Thymus (tissue), 11 donors: ENCODE data around the gene USP24. TPM values are rescaled to one million over a fixed set of nuclear protein-coding genes. Genes with fewer than 3 reads are reported as not detected.

Experiments used
- DNase-seq, 9 donors: peaks; one replicate each; pipeline ENCODE4 v3.0.0-alpha.2; 2013; ENCODE audit warnings: low spot score in 9 of 9, low read depth in 6 of 9, missing footprints in 1 of 9
- H3K27ac ChIP-seq, 2 donors: one replicate each; pipeline ENCODE4 v1.5.1; 2013; ENCODE audit warnings: control low read depth in 1 of 2, low read depth in 1 of 2, low read length in 1 of 2, mild to moderate bottlenecking in 1 of 2, moderate library complexity in 1 of 2
- H3K27me3 ChIP-seq, 2 donors: one replicate each; pipeline ENCODE4 v1.5.1; 2013; ENCODE audit warnings: low read length in 1 of 2; ENCODE audit not compliant: control insufficient read depth in 2 of 2, insufficient read depth in 1 of 2
- H3K36me3 ChIP-seq, 2 donors: one replicate each; pipeline ENCODE4 v1.5.1; 2013; ENCODE audit warnings: low read length in 1 of 2, mild to moderate bottlenecking in 1 of 2, moderate library complexity in 1 of 2; ENCODE audit not compliant: control insufficient read depth in 2 of 2, insufficient read depth in 2 of 2
- H3K4me1 ChIP-seq, 2 donors: one replicate each; pipeline ENCODE4 v1.5.1; 2013; ENCODE audit warnings: low read length in 2 of 2; ENCODE audit not compliant: control insufficient read depth in 2 of 2, insufficient read depth in 2 of 2
- H3K4me3 ChIP-seq, 2 donors: one replicate each; pipeline ENCODE4 v1.5.1; 2013; ENCODE audit warnings: low read length in 2 of 2, control low read depth in 1 of 2, mild to moderate bottlenecking in 1 of 2
- H3K9me3 ChIP-seq, 2 donors: one replicate each; pipeline ENCODE4 v1.5.1; 2013; ENCODE audit warnings: low read length in 1 of 2, mild to moderate bottlenecking in 1 of 2; ENCODE audit not compliant: control insufficient read depth in 2 of 2, insufficient read depth in 1 of 2
- WGBS: extraction: QIAGEN DNeasy Blood & Tissue Kit; methylation state at CpG from one replicate; pipeline ENCODE4 v1.1.7; 2013; 5-methylcytosine and 5-hydroxymethylcytosine counted together
- polyA plus RNA-seq: library from polyadenylated mRNA; stranded (reverse); fragments of 200-250 nt; gene quantifications from one replicate; pipeline ENCODE4 v1.2.3, GENCODE V29; 2013
- total RNA-seq: library from RNA; stranded (reverse); fragments of 120-200 nt; gene quantifications from one replicate; pipeline ENCODE4 v1.2.4, GENCODE V29; 2013
- donor health status: healthy.

USP24 gene
- total and polyA plus RNA-seq, 2 donors, result 17.7 to 34.4 TPM

GRCh38 chr1:55069280-55069679 lies 145.9 kb downstream of the USP24 start:
- H3K27me3 ChIP-seq, result no peaks in the 10 kb centered on the region
- H3K9me3 ChIP-seq, result no peaks in the 10 kb centered on the region
- H3K4me1 ChIP-seq, result peaks cover 0 to 12% of the 10 kb centered on the region in 2 donors
- no peak for DNase-seq
- peaks cover 56 to 71% of the 10 kb centered on the region in 2 donors for H3K36me3 ChIP-seq
- 98% methylated on average over 7 of the region's 7 CpGs for WGBS
- H3K27ac ChIP-seq, result no peak overlapping the region
- no peak overlapping the region for H3K4me3 ChIP-seq

- Histone ChIP-seq H3K27me3 (no peaks in the 10 kb centered on the region), H3K4me1 (peaks cover 0 to 12% of the 10 kb centered on the region in 2 donors), H3K4me3 (no peak overlapping the region), H3K27ac (no peak overlapping the region), H3K9me3 (no peaks in the 10 kb centered on the region), H3K36me3 (peaks cover 55 to 66% of the 10 kb centered on the region in 2 donors)
- WGBS, result 98% methylated on average over 9 of the region's 9 CpGs
- no peak for DNase-seq
Measured at GRCh38 chr1:55068638-55069037, 146.5 kb downstream of the USP24 start.

GRCh38 chr1:55067914-55068313 lies 147.2 kb downstream of the USP24 start:
- no peak for DNase-seq
- 93% methylated on average over 1 of the region's 1 CpG for WGBS
- H3K27me3 ChIP-seq, result no peaks in the 10 kb centered on the region
- H3K4me1 ChIP-seq, result peaks cover 0 to 12% of the 10 kb centered on the region in 2 donors
- no peak overlapping the region for H3K27ac ChIP-seq
- no peak overlapping the region for H3K4me3 ChIP-seq
- peaks cover 48 to 60% of the 10 kb centered on the region in 2 donors for H3K36me3 ChIP-seq
- H3K9me3 ChIP-seq, result no peaks in the 10 kb centered on the region

DNA sequence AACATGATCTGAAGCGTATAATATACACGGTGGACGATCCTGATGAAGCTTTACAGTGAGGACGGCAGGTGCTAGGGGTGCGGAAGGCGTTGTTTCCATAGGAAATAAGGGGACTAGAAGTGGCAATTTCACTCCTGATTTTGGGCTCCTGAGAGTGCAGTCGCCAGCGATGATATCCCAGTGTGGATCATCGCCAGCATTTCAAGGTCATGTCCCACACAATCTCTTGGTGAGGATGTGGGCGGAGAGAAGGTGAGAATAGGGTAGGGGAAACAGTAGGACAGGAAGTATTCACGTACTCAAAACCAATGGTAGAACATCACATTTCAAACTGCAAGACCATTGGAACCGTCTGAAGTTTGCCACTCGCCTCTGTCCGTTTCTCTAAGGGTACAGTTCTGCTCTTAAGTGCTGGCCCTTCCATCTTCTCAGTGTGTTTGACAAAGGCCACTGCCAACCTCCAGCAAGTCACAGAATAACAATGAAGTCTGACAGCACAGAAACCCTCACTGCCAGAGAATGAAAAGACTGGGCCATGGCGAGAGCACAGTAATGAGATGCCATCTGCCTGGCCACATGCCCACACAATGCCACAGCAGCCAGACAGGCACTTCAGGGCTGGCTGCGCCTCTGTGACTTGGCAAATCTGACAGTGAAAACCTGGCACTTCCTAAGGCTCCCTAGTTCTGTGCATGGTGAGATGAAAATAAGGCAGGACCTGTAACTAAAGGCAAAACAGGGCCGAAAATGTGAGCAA lies 148.0 kb downstream of the USP24 start:
- Histone ChIP-seq H3K9me3 (no peaks in the 10 kb centered on the region), H3K4me3 (no peak overlapping the region), H3K27ac (no peak overlapping the region), H3K4me1 (peaks cover 0 to 12% of the 10 kb centered on the region in 2 donors), H3K36me3 (peaks cover 45 to 53% of the 10 kb centered on the region in 2 donors), H3K27me3 (no peaks in the 10 kb centered on the region)
- no peak for DNase-seq
- WGBS, result 97% methylated on average over 17 of the region's 17 CpGs

DNA sequence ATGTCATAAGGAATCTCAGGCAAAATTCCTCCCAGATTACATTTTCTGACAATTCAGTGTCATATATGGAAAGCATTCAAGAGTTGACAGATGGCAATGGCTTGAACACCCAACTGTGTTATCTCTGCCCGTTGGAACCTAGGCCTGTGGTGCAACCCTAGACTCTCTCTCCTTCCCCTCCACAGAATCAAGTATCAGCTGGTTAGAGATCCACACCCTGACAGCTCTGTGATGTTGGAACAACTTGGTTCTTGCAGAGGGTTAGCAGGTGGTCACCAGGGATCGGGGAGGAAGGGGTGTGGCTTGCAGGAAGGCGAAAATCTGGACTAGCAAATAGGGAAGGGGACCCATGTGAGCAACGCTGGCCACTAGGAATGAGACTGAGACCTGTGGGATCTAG lies 149.5 kb downstream of the USP24 start:
- Histone ChIP-seq H3K36me3 (peaks cover 31 to 37% of the 10 kb centered on the region in 2 donors), H3K4me1 (peaks cover 0 to 12% of the 10 kb centered on the region in 2 donors), H3K4me3 (no peak overlapping the region), H3K27me3 (no peaks in the 10 kb centered on the region), H3K27ac (no peak overlapping the region), H3K9me3 (no peaks in the 10 kb centered on the region)
- WGBS, result 93% methylated on average over 4 of the region's 4 CpGs
- no peak for DNase-seq

GRCh38 chr1:55064861-55065263 lies 150.3 kb downstream of the USP24 start:
- H3K36me3 ChIP-seq, result peaks cover 23 to 30% of the 10 kb centered on the region in 2 donors
- no peak overlapping the region for H3K4me3 ChIP-seq
- no peak overlapping the region for H3K27ac ChIP-seq
- DNase-seq, result no peak
- no peaks in the 10 kb centered on the region for H3K9me3 ChIP-seq
- WGBS, result 93% methylated on average over 2 of the region's 2 CpGs
- no peaks in the 10 kb centered on the region for H3K27me3 ChIP-seq
- peaks cover 0 to 5% of the 10 kb centered on the region in 2 donors for H3K4me1 ChIP-seq

GRCh38 chr1:55064071-55064581 lies 151.0 kb downstream of the USP24 start:
- no peak for DNase-seq
- WGBS, result 83% methylated on average over 12 of the region's 12 CpGs
- peaks cover 15 to 25% of the 10 kb centered on the region in 2 donors for H3K36me3 ChIP-seq
- H3K4me3 ChIP-seq, result no peak overlapping the region
- no peaks in the 10 kb centered on the region for H3K4me1 ChIP-seq
- no peak overlapping the region for H3K27ac ChIP-seq
- H3K9me3 ChIP-seq, result no peaks in the 10 kb centered on the region
- no peaks in the 10 kb centered on the region for H3K27me3 ChIP-seq

GRCh38 chr1:55063577-55063942 lies 151.6 kb downstream of the USP24 start:
- H3K9me3 ChIP-seq, result no peaks in the 10 kb centered on the region
- H3K4me1 ChIP-seq, result no peaks in the 10 kb centered on the region
- no peaks in the 10 kb centered on the region for H3K27me3 ChIP-seq
- H3K36me3 ChIP-seq, result peaks cover 11 to 20% of the 10 kb centered on the region in 2 donors
- no peak overlapping the region for H3K27ac ChIP-seq
- 96% methylated on average over 9 of the region's 9 CpGs for WGBS
- no peak overlapping the region for H3K4me3 ChIP-seq
- no peak for DNase-seq

DNA sequence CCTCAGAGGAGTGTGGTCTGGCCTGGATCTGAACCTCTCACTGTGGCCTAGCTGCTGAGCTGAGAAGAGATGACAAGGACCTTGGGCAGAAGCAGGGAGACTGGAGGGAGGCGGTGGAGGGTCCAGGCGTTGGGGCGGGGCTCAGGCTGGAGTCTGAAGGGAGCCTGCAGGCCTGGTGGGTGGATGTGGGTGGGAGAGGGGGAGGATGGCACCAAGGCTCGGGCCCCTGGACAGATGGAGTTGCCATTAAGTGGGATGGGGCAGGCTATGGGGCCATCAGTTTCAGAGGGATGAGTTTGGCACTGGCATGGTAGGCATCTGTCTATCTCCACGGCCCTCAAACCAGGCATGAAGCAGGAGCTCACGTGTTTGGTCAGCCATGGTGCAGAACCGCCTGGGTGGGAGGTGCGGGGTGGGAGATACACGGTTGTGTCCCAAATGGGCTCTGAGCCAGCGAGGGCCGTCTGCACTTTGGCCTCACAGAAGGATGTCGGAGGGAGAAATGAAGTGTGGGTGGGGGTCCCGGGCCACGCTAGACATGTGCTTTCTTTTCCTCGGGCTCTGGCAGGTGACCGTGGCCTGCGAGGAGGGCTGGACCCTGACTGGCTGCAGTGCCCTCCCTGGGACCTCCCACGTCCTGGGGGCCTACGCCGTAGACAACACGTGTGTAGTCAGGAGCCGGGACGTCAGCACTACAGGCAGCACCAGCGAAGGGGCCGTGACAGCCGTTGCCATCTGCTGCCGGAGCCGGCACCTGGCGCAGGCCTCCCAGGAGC lies 152.2 kb downstream of the USP24 start:
- no peaks in the 10 kb centered on the region for H3K4me1 ChIP-seq
- 96% methylated on average over 29 of the region's 29 CpGs for WGBS
- no peak for DNase-seq
- no peak overlapping the region for H3K27ac ChIP-seq
- H3K4me3 ChIP-seq, result no peak overlapping the region
- H3K27me3 ChIP-seq, result no peaks in the 10 kb centered on the region
- H3K36me3 ChIP-seq, result peaks cover 10 to 18% of the 10 kb centered on the region in 2 donors
- no peaks in the 10 kb centered on the region for H3K9me3 ChIP-seq
